KG1 (cell line): Measurements from ENCODE around the gene MAGI3.
"Not testable (repeated sequence)": the region's sequence is repeated elsewhere in the genome, so short reads cannot be mapped to it uniquely, and the experiment has no call there.

Experiments
- DNase-seq: peaks from one replicate; lab custom pipeline; 2025; lab: John Stamatoyannopoulos, UW

The MAGI3 gene

DNA sequence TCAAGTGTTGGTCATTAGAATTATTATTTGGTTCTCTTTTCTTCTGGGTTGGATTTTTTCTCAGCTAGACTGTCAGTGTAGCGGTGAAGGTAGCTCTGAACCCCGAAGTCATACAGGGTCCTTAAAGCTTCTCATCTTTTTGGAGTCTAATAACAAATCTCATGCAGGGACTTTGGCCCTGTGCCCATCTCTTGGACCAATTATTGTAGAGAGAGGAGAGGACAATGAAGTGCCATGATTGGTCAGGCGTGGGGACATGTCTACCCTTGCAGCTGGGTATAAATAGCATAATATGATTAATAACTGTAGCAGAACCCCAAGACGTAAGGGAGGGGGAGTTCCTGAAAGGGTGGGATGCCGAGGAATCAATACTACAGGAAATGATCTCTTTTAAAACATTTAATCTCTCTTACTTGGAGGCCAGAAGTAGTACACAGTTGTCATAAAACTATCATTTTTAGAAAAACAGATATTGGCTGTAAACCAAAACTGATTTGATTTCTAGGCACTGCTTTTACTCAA, 8.8 kb downstream of the MAGI3 start:
- DNase-seq = no peak

DNA sequence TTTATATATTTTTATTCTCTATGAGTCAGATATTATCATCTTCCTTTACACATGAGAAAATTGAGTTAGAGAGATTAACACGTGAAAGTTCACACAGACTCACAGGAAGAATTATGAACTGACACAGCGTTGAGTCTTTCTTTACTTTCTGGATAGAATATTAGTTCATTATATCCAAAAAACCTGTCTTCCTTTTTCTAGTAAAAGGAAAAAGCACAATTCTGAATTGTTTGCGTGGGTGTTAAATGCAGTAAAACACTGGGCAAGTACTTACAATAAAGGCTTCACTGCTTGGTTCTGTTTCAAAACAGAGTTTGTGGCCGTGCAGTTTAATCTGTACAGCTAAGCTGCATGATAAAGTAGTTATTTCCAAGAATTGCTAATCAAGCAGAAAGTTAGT, 10.8 kb downstream of the MAGI3 start:
- no peak for DNase-seq

DNA sequence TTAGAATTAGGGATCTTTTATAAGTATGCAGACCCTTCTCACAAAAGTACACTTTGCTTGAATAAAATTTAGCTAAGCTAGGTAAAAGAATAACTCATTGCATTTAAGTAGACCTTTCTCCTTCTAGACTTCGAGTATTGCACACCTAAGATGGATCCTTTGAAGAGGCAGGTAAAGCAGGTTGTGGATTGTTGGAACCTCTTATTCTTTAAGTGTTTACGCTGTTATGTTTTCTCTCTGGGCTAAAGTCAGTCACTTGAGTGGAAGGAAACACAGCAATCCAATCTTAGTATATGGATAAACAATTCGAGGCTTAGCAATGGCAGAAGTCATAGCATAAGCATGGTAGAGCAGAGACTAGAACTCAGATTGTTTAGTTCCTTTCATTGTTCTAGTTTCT, 11.4 kb downstream of the MAGI3 start:
- DNase-seq = no peak

DNA sequence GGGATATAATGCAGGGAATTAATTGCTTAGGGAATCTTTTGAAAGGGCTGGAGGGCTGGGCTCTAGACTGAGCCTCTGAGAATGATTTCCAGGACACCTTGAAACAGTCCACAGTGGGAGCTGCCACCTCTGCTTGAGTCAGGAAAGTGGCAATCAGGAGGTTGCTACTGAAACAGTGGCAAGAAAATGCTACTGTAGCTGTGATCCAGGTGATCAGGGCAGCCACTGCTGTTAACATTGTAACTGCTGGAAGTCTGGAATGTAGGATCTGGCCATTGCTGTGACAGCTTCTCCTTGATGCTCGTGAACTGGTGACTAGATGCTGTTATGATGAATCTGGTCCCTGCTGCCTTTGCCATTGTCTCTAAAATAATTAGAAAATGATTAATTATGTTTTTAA, 12.8 kb downstream of the MAGI3 start:
- DNase-seq = no peak

DNA sequence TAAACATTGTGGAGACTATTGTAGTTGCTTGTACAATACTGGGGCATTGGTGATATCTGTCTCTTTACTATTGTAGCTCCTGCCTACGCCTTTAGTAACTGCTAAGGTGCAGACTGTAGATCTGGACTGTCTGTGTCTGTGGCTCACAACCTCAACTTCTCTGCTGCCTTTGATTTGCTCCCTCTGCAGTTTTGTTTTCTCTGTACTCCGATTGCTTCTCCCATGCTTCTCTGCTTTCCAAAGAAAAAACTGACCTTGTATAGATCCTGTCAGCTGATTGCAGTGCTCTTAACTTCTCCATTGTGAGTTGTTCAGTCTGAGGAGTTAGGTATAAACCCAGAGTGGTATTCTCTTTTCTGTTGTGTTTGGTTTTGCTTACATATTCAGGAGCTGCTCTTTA, 15.3 kb downstream of the MAGI3 start:
- no peak for DNase-seq

DNA sequence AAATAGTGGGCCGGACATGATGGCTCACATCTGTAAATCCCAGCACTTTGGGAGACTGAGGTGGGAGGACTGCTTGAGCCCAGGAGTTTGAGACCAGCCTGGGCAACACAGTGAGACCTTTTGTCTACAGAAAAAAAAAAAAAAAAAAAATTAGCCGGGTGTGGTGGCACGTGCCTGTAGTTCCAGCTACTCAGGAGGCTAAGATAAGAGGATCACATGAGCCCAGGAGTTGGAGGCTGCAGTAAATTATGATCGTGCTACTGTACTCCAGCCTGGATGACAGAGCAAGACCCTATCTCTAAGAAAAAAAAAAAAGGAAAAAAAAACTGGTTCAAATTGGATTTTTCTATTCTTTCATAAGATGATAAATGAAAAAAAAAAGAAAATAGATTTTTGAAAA, 15.8 kb downstream of the MAGI3 start:
- DNase-seq = not testable (repeated sequence)

DNA sequence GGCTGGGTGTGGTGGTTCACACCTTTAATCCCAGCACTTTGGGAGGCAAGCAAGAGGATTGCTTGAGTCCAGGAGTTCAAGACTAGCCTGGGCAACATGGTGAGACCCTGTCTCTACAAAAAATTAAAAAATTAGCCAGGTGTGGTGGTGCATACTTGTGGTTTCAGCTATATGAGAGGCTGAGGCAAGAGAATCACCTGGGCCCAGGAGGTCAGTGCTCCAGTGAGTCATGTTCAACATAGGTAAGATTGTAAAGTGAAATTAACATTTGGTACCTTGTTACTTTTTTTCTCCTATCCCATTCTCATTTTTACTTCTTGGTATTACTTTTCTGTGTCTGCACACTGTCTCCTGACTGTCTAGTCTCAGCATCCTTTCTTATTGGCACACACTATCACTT, 19.0 kb downstream of the MAGI3 start:
- no peak for DNase-seq

DNA sequence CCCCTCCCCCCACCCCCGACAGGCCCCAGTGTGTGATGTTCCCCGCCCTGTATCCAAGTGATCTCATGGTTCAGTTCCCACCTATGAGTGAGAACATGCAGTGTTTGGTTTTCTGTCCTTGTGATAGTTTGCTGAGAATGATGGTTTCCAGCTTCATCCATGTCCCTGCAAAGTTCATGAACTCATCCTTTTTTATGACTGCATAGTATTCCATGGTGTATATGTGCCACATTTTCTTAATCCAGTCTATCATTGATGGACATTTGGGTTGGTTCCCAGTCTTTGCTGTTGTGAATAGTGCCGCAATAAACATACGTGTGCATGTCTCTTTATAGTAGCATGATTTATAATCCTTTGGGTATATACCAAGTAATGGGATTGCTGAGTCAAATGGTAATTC, 21.7 kb downstream of the MAGI3 start:
- DNase-seq = not testable (repeated sequence)

DNA sequence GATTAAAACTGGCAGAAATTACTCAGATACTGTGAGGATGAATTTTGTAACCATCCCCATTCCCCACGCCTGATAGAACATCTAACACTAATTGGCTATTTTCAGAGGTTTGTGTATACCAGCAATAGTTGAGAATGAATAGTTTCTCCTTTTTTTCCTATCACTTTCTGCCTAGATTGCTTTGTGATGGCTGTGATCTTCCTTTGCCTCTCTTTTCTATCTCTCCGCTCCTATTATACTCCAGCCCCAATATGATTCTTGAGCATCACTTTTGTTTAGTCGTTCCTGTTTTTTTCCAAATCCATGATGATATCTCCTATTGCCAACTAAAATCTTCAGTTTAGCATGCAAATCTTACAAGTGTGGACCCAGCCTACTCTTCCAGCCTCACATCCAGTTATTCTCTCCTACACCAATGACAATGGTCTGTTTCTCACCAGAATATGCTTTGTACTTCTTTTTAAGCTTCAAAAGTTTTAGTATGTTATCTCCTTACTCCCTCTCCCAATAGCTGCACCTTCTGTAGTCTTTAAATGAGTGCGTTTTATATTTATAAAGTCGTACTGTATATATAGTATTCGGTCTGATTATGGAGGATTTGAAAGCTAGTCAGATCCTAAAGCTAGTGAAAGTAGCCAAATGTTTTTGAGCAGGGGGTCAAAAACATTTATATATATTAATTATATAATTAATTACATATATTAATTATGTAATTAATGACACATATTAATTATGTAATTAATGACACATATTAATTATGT, 25.2 kb downstream of the MAGI3 start:
- DNase-seq = no peak

DNA sequence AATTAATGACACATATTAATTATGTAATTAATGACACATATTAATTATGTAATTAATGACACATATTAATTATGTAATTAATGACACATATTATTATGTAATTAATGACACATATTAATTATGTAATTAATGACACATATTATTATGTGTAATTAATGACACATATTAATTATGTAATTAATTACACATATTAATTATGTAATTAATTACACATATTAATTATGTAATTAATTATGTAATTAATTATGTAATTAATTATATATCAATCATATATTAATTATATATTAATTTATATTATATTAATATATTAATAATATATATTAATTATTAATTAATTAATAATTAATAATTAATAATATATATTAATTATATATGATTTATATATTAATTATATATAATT, 25.8 kb downstream of the MAGI3 start:
- DNase-seq = not testable (repeated sequence)

DNA sequence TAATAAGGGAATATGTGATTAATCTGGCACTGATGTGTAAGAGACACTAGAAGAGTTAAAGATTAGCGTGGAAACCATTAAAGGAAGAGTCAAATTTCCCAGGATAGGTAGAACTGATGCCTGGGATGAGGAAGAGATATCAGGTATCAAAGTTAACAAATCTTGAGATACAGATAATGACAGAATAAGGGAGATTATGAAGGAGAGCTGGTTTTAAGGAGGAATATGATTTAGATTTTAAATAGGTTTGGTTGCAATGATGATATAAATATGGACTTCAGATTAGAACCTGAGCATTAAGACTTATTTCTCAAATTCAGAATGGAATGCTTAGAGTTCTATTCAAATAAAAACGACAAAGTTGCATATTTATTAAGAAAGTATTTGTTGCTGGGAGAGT, 26.2 kb downstream of the MAGI3 start:
- DNase-seq = no peak

DNA sequence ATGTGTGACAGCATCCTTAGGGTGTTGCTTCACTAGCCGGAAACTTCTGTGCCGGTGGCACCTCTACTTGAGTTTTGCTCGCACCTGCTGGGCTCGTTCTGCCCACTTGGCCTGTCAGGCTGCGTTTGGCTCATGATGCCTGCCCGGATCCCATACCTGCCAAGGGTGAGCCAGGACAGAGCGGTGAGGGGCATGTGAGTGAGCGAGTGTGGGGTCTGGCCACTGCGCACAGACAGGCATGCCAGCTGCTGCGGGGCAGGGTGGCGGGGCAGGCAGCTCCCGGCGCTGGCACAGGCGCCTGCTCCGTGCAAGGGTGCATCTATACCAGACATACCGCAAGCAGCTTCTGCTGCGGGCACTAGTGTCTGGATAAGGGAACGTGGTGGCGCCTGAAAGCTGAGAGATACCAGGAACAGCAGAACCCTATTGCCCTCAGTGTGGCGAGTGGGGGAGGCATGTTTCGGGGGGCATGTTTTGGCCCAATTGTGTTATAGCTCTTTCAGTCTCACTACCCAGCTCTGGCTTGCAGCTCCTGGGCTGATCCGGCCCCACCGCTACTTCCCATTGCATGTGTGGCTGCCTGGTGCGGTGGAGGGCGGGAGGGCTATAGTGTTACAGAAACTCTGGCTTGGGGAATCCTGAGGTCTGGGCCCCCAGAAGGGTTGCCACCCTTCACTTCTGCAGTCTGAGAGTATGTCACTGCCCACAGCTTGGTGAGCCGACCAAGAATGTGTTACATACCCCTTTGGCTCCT, 32.2 kb downstream of the MAGI3 start:
- DNase-seq = no peak

DNA sequence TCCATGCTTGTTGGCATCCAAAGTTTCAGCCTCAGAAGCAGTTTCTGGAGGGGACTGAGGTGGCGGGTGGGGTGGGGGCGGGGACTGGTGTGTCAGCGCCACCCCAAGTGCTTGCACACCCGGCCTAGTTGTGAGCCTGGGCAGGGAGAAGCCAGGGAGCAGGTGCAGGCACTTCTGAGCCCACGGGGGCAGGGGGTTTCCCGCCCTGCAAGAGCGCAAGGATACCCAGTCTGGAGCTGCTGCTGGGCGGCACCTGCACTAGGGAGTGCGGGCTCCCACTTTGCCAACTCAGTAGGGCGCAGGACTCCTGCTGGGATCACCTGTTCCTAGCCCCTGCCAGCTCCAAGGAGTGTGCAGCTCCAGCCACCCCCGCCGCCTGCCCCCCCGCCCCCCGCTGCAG, 33.5 kb downstream of the MAGI3 start:
- DNase-seq = no peak

DNA sequence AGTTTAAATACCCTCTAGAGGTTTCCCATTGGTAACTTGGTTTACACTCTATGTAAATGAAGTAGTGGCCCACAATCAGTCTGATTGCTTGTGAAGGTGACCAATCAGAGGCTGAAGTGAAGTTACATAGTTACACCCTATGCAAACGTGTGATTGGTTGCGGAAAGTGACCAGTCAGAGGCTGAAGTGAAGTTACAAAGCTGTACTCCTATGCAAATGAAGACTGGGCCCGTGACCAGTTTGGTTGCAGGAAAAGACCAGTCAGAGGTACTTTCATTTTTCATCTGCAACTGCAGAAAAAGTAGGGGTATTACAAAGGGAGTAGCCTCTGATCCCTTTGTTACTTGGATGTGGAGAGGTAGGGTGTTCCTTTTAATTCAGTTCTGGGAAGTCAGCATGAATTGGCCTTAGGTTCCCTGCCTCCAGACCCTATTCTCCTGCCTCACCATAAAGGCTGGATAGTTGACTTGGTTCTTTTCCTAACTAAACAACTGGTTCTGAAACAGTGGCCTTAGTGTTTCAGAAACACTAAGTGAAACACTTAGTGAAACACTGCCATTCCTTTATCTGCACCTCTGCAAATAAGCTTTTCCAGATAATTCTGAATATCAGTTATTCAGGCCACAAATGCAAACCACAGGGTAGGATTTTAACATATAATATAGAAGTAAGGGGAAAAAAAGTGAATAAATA, 39.3 kb downstream of the MAGI3 start:
- no peak for DNase-seq

DNA sequence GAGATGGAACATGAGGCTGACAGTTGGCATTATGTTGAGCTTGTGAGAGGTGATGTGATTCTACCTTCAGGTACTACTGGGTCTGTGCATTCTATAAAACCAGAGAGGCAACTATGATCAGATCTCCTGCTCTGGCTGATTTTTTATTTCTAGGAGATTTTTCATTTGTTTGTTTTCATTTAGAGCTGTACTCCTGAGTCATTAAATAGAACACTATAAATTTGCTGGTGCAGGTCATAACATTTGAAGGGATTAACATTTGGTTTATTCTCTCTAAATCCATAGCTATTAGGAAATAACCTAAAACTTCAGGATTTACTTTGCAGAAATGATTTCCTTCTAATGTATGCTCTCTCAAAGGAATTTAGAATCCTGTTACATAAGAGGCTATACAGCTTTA, 42.9 kb downstream of the MAGI3 start:
- DNase-seq = no peak

DNA sequence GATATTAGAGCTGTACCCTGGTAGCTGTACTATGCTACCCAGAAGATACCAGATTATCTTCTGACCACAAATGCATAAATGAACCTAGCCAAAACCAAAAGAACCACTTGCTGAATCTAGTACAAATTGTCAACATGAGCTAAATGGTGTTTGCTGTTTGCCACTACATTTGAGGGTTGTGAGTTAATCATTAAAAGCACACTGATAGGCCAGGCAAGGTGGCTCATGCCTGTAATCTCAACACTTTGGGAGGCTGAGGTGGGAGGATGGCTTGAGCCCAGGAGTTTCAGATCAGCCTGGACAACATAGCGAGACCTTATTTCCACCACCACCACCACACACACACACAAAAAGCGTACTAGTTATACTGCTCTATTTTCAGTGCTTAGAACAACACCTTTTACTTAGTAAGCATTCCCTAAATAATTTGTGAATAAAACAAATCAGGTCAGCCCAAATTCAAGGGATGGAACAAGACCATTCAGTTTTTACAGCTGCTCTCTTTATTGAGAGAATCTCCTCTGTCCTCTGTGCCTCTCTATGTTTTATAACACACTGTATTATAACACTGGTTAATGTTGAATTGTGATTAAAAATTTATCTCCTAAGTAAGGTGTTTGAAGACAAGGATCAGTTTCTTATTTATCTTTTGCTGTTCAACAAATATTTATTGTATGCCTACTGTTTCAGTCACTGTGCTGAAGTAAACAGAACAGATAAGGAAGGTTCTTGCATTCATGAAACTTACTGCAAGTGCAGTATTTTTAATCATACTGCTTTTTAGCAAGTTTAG, 44.0 kb downstream of the MAGI3 start:
- no peak for DNase-seq

DNA sequence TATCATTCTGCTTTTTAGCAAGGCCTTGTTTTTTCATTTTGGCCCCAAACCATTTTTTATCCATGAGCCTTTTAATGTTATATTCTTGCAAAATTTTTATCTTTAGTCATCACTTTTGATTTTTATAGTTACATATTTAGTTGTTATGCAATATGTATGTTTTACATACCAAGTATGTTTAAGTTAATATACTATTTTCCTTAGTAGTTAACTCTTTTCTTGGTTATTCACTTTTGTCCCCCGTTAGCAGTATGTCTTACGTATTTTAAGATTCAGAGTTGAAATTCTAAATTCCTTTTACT, 44.5 kb downstream of the MAGI3 start:
- no peak for DNase-seq

DNA sequence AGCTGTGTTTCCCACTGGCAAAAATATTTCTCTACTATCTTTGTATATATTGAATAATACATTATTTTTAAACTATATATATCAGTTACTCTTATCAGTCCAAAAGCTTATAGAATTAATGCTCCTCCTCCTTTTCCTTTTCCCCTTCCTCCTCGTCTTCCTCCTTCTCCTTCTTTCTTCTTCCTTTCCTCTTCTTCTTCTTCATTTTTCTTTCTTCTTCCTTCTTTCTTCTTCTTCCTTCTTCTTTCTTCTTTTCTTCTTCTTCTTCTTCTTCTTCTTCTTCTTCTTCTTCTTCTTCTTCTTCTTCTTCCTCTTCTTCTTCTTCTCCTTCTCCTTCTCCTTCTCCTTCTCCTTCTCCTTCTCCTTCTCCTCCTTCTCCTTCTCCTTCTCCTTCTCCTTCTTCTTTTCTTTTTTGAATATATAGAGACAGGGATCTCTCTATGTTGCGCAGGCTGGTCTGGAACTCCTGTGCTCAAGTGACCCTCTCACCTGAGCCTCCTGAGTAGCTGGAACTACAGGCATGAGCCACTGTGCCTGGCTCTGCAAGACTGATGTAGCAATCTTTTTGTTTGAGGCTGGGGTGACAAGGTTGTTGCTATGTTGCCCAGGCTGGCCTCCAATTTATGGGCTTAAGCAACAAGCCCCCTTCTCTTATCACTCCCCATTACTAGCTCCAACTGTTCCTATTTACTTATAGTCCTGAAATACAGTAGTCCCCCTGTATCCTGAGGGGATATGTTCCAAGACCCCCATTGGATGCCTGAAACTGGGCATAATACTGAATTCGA, 47.4 kb downstream of the MAGI3 start:
- DNase-seq = no peak

DNA sequence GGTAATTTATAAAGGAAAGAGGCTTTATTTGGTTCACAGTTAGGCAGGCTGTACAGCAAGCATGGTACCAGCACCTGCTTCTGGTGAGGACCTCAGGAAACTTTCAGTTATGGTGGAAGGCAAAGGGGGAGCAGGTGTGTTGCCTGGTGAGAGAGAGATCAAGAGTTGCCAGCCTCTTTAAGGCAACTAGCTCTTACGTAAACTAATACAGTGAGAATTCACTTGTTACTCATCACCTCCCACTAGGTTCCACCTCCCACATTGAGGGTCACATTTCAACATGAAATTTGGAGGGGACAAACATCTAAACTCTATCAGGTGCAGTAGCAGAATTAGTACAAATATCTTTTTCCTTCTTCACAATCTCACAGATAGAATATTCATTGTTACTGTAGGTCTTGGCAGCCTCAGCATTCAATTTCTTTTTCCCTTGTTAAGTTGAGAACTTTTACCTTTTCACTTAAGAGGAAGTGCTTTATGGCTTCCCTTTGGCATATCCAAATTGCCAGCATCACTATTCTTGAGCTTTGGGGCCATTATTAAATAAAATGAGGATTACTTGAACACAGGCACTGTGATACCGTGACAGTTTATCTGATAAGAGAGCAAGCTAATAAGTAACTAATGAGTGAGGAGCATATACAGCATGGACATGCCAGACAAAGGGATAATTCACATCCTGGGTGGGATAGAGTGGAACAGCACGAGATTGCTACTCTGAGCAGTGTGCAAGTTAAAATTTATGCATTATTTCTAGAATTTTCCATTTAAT, 48.4 kb downstream of the MAGI3 start:
- no peak for DNase-seq

DNA sequence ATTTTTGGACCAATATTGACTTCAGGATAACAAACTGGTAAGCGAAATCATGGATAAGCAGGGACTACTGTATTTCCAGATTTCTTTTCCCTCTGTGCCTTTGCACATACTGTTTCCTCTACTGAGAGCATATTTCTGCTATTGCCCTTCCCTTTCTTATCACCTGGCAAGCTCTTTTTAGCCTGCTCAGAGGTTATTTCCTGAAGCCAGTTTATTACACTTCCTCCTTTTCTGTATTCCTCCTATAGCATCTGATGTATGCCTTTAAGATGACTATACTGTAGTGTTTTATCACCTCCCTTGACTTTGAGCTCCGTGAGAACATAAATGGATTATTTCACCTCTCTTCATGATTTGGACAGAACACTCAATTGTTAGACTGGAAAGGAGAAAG, 49.0 kb downstream of the MAGI3 start:
- DNase-seq = no peak

DNA sequence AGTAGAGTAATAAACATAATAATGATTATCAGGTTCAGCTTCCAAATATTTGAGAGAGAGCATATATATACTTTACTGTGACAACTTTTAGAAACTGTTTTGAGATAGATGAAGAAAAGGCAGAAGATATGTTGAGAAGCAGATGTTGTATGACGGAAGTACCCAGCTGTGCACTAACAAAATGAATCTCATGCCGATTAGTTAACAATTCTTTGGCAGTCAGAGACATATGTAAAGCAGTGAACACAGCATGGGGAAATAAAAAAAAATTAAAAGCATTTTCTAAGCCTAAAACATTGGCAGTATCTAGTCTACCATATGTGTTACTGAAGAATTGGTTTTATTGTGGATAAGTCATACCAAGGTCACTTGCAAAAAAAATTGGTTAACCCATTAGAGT, 51.8 kb downstream of the MAGI3 start:
- DNase-seq = no peak
